ENCODE results near the gene LSG1. TPM values are rescaled to one million over a fixed set of nuclear protein-coding genes. Genes with fewer than 3 reads are reported as not detected.

The LSG1 gene
- total and polyA plus RNA-seq, 9 of the 15 experiments (the other 6 are each of a cell fraction or from before 2014, with no cell fraction given): 14.9 to 73.7 (median 46.7) TPM

GRCh38 chr3:194685718-194686413 is 13.9 kb upstream of the LSG1 start, which contains the start of gene FAM43A (continued):
- TF ChIP-seq LCOR (CRISPR knock-in tag; IDR thresholded peaks at IDR 0.05): peak; percentile 53; the same call in 1 of the 2 replicates
- no peak for TF ChIP-seq CREBBP (IDR thresholded peaks at IDR 0.05; ENCODE audit: low read depth, low read length)
- no peak for TF ChIP-seq EGR1 (conservative IDR thresholded peaks at IDR 0.05)
- no peak for TF ChIP-seq NR2C2 (CRISPR knock-in tag; IDR thresholded peaks at IDR 0.05)
- no peak for TF ChIP-seq NR2C2 (tag; IDR thresholded peaks at IDR 0.05)
- no peak for TF ChIP-seq PURB (CRISPR knock-in tag; IDR thresholded peaks at IDR 0.05; ENCODE audit: low read depth)
- TF ChIP-seq ZNF3 (CRISPR knock-in tag; IDR thresholded peaks at IDR 0.05): no peak
- no peak for TF ChIP-seq HSF4 (CRISPR knock-in tag; IDR thresholded peaks at IDR 0.05; ENCODE audit: borderline replicate concordance)
- no peak for TF ChIP-seq ZNF253 (CRISPR knock-in tag; conservative IDR thresholded peaks at IDR 0.05)
- no peak for TF ChIP-seq DNMT1 (IDR thresholded peaks at IDR 0.05)
- no peak for TF ChIP-seq PTTG1 (tag; IDR thresholded peaks at IDR 0.05; ENCODE audit: low read depth)
- no peak for TF ChIP-seq ZNF165 (CRISPR knock-in tag; IDR thresholded peaks at IDR 0.05; ENCODE audit: borderline replicate concordance)
- no peak for TF ChIP-seq MYBL2 (IDR thresholded peaks at IDR 0.05; ENCODE audit: low read depth)
- TF ChIP-seq MYBL2 (CRISPR knock-in tag; IDR thresholded peaks at IDR 0.05; ENCODE audit: borderline replicate concordance): no peak
- no peak for TF ChIP-seq ZNF398 (CRISPR knock-in tag; IDR thresholded peaks at IDR 0.05)
- no peak for TF ChIP-seq ATF2 (CRISPR knock-in tag; IDR thresholded peaks at IDR 0.05)
- no peak for TF ChIP-seq NUFIP1 (IDR thresholded peaks at IDR 0.05; ENCODE audit: partially characterized antibody)
- TF ChIP-seq CBX1 (IDR thresholded peaks at IDR 0.05; ENCODE audit: low read depth): no peak
- TF ChIP-seq RBM15 (IDR thresholded peaks at IDR 0.05; ENCODE audit: insufficient read depth, low read length): no peak
- TF ChIP-seq THRB (CRISPR knock-in tag; conservative IDR thresholded peaks at IDR 0.05): no peak
- TF ChIP-seq, protein P1, sequence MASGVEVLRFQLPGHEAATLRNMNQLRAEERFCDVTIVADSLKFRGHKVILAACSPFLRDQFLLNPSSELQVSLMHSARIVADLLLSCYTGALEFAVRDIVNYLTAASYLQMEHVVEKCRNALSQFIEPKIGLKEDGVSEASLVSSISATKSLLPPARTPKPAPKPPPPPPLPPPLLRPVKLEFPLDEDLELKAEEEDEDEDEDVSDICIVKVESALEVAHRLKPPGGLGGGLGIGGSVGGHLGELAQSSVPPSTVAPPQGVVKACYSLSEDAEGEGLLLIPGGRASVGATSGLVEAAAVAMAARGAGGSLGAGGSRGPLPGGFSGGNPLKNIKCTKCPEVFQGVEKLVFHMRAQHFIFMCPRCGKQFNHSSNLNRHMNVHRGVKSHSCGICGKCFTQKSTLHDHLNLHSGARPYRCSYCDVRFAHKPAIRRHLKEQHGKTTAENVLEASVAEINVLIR (CRISPR knock-in tag; IDR thresholded peaks at IDR 0.05): no peak
- no peak for TF ChIP-seq CBX3 (IDR thresholded peaks at IDR 0.05; ENCODE audit: borderline replicate concordance in 1 of 2, low read length in 2 of 2)

Measured in K562 (cell line).